PC-3 (cell line): ENCODE data around the gene SIPA1L2.

Experiments used
- CTCF ChIP-seq: fragments of 300-600 bp; sonication (generic); conservative IDR thresholded peaks from 2 replicates; pipeline ENCODE4 v1.5.1; 2017; ENCODE audit warnings: antibody characterized with exemption, low read depth, mild to moderate bottlenecking, low read length
- EZH2 ChIP-seq: fragments of 300-600 bp; sonication (generic); IDR thresholded peaks from one replicate; pipeline ENCODE4 v1.6.1; 2017; ENCODE audit warnings: antibody characterized with exemption, mild to moderate bottlenecking, low read length; ENCODE audit not compliant: unreplicated experiment

GRCh38 chr1:232644209-232644608 lies 14.3 kb upstream of the SIPA1L2 start:
- TF ChIP-seq CTCF (no peak), EZH2 (no peak)
